Bronchial epithelial cell (primary cell): ENCODE data around the gene NLGN1. TPM values are rescaled to one million over a fixed set of nuclear protein-coding genes. Genes with fewer than 3 reads are reported as not detected.
"Not testable (repeated sequence)": the region's sequence is repeated elsewhere in the genome, so short reads cannot be mapped to it uniquely, and the experiment has no call there.

ENCODE experiments used
- DNase-seq: peaks from one replicate; pipeline ENCODE4 v3.0.0-alpha.2; 2010; ENCODE audit warnings: low read depth
- FAIRE-seq: peaks from 2 replicates; lab custom pipeline; 2011; peaks lifted over from hg19 to GRCh38; lab: Jason Lieb, UNC
- H3K27me3 ChIP-seq: 2 replicates; pipeline ENCODE4 v1.5.1; 2011; ENCODE audit warnings: low read length; ENCODE audit not compliant: control insufficient read depth, insufficient read depth
- H3K36me3 ChIP-seq: 2 replicates; pipeline ENCODE4 v1.5.1; 2011; ENCODE audit warnings: low read length; ENCODE audit not compliant: control insufficient read depth, insufficient read depth
- H3K4me3 ChIP-seq: 2 replicates; pipeline ENCODE4 v1.5.1; 2011; ENCODE audit warnings: mild to moderate bottlenecking, low read depth, low read length, control low read depth
- CTCF ChIP-seq: IDR thresholded peaks from 2 replicates; pipeline ENCODE4 v1.5.1; 2011; ENCODE audit warnings: mild to moderate bottlenecking, moderate library complexity, low read length, control low read depth, inconsistent platforms; ENCODE audit not compliant: insufficient read depth, severe bottlenecking
- total RNA-seq: library from RNA; depleted of rRNA; stranded (reverse); fragments of >200 nt; gene quantifications from 2 replicates; pipeline ENCODE4 v1.2.1, GENCODE V29; 2014

The NLGN1 gene
- total RNA-seq, 1 donor from 2014 or later = under 0.01 TPM

GRCh38 chr3:174199696-174200095 lies 802.2 kb downstream of the NLGN1 start:
- no peak for DNase-seq
- no peak overlapping the region for H3K4me3 ChIP-seq
- TF ChIP-seq CTCF = no peak
- H3K36me3 ChIP-seq = no peaks in the 10 kb centered on the region
- FAIRE-seq = no peak
- H3K27me3 ChIP-seq = no peaks in the 10 kb centered on the region

DNA sequence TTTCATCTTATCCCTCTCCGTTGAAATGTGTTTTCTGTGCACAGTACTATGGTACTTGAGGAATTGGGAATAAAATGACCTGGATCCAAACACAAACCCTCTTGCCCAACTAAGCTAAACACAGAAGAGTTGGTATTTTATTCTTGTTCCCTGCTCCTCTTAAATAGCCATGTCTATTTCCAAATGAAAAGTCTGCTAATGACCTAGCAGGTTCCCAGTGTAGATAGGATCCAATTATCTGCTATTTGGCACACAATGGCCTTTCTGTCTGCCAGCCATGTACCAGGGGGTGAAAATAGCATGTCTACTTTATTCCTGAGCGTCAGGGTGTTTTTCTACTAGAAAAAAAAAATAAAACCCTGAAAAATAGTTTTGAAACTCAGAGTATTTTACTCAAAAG lies 804.6 kb downstream of the NLGN1 start:
- H3K4me3 ChIP-seq = no peak overlapping the region
- no peaks in the 10 kb centered on the region for H3K36me3 ChIP-seq
- no peak for TF ChIP-seq CTCF
- FAIRE-seq = no peak
- no peak for DNase-seq
- H3K27me3 ChIP-seq = no peaks in the 10 kb centered on the region

GRCh38 chr3:174202561-174202960 lies 805.0 kb downstream of the NLGN1 start:
- DNase-seq = no peak
- TF ChIP-seq CTCF = no peak
- FAIRE-seq = no peak
- H3K27me3 ChIP-seq = no peaks in the 10 kb centered on the region
- H3K4me3 ChIP-seq = no peak overlapping the region
- H3K36me3 ChIP-seq = no peaks in the 10 kb centered on the region

- no peak for FAIRE-seq
- H3K4me3 ChIP-seq = no peak overlapping the region
- DNase-seq = no peak
- no peaks in the 10 kb centered on the region for H3K36me3 ChIP-seq
- TF ChIP-seq CTCF = no peak
- no peaks in the 10 kb centered on the region for H3K27me3 ChIP-seq
Measured at GRCh38 chr3:174204765-174205164, 807.2 kb downstream of the NLGN1 start.

- FAIRE-seq (no peak), DNase-seq (no peak)
- no peak overlapping the region for H3K4me3 ChIP-seq
- H3K27me3 ChIP-seq = no peaks in the 10 kb centered on the region
- no peaks in the 10 kb centered on the region for H3K36me3 ChIP-seq
- no peak for TF ChIP-seq CTCF
Measured at GRCh38 chr3:174206607-174207192, 809.2 kb downstream of the NLGN1 start.

DNA sequence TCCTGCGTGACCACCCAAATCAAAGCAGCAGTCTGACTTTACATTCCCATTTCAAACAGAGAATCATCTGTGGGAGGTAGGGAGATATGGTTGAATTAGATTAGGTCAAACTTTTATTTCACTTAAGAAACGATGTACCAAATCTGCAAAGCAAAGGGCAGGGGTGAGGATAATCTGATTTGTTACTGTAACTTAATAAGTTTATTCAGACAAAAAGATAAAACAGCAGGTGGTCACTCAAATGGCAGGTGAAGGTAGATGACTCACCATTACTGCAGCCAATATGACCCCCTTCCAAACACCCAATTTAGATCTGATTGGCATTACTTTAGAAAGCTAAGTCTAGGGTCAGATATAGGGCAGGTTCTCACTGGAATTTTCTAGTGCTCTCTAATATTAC lies 810.6 kb downstream of the NLGN1 start:
- no peaks in the 10 kb centered on the region for H3K27me3 ChIP-seq
- H3K4me3 ChIP-seq = no peak overlapping the region
- no peak for TF ChIP-seq CTCF
- DNase-seq (no peak), FAIRE-seq (no peak)
- no peaks in the 10 kb centered on the region for H3K36me3 ChIP-seq

GRCh38 chr3:174211896-174212295 lies 814.4 kb downstream of the NLGN1 start:
- not testable (repeated sequence) for DNase-seq, FAIRE-seq, H3K4me3 ChIP-seq, H3K36me3 ChIP-seq, H3K27me3 ChIP-seq
